Left colon (tissue), 2 donors: ENCODE data around the gene MAST4. TPM values are rescaled to one million over a fixed set of nuclear protein-coding genes. Genes with fewer than 3 reads are reported as not detected.
A peak's percentile ranks its signal among the peaks of the same experiment; 100 is the strongest.
"Not testable (repeated sequence)": the region's sequence is repeated elsewhere in the genome, so short reads cannot be mapped to it uniquely, and the experiment has no call there.

Experiments
- ATAC-seq: fragments of 200-7000 bp; cut with Tn5 transposase; one replicate; pipeline ENCODE4 v1.9.1; 2020; ENCODE audit warnings: mild to moderate bottlenecking, moderate library complexity
- DNase-seq, 2 donors: peaks; one replicate each; pipeline ENCODE4 v3.0.0-alpha.2; 2020
- intact Hi-C, 2 donors: fragments of 100-400 bp; cut with DNase I in 1 of 2; cut with micrococcal nuclease in 1 of 2; formaldehyde crosslinking; loops; one replicate each; pipeline versions ENCODE4 v1.11.2 to v1.14.0; 2022; cut with DNase I, micrococcal nuclease
- total RNA-seq, 2 donors: library from RNA; stranded (reverse); fragmentation: NEBNext Ultra II Directional; extraction: Animal tissue kit (Norgen Biotek cat#: 25700); gene quantifications; one replicate each; pipeline ENCODE4 v1.2.1, GENCODE V29; 2021
- donor health status: DM: no; HTN: no; CAD: no.
- donor health status: DM: yes; HTN: yes; CAD: no.

The MAST4 gene
- total RNA-seq, 2 donors from 2014 or later, result 12.8 to 20.5 TPM

DNA sequence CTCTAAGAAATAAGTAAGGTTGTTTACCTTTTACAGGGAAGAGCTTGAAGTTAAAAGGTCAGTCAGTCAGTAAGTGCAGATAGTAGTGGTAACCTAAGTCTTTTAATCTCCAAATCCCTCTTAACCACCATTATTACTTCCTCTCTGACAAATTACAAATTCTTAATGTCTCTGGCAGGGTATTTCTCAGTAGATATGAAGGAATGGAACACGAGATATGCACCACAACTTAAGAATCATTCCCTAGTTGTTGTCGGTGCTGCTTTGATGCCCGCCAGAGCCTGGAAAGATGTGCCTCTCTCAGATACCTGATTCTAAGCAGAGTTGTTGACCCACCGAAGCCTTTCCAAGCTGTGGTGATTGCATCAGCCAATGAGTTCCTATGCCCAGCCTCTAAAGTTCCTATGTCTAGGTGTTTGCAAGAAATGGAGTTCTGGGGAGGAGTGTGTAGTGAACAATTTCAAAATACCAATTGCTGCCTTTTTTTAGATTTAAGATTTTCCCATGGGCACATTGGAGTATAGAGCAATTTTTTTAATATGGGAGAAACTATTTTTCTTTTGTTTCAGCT lies 521.9 kb downstream of the MAST4 start:
- intact Hi-C loops, result no loop called here
- ATAC-seq (no peak), DNase-seq (no peak)

DNA sequence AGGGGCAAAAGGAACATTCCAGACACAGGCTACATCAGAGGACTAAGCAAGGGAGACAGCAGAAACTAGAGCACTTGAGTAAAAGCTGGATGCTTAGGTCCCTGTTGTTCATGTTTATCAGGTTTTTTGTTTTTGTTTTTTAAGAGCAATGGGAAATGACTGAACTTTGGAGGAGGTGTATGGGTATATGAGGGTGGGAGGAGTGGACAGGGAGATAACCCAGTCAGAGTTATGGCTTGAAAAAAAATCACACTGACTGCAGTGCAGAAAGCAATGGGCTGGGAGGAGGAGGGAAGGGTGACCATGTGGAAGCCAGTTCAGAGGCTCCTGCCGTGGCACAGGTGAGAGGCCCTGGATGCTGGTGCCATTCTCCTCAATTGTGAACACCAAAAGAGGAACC lies 522.8 kb downstream of the MAST4 start:
- DNase-seq (no peak), ATAC-seq (no peak)
- intact Hi-C loops, result no loop called here

DNA sequence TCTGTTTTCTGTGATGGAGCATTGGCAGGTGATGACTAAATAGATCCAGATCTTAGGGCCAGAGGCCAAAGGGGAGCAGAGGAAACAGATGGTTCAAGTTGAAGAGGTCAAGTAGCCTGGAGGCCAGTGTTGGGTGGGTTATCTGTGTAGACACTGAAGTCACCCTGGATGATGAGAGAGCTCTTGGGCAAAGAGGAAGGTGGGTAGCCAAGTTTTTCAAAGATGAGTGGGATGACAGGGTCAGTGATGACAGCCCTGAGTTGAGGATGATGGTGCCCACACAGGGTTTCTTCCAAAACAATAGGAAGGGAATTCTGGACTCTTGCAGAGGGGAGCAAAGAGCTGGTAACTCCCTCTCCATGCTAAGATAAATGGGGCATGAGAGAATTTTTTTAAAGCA lies 523.8 kb downstream of the MAST4 start:
- intact Hi-C loops, result no loop called here
- ATAC-seq (no peak), DNase-seq (no peak)

DNA sequence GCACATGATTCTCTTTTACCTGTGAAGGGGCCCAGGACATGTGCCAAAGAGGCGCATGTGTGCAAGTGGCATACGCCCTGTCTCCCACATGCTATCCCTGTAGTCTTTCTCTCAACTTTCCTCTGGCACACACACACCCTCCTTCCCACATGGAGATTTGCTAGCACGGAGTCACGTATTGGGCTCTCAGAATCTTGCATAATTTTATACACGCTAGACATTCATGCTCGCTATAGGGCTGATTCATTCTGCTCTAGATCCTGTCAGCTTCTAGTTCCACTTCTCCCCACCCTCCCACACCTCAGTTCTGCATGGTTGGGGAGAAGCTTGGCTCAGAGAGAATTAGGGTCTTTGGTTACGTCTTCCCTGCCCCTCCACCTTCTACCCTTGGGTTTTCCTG lies 527.6 kb downstream of the MAST4 start:
- intact Hi-C loops, result no loop called here
- ATAC-seq, result no peak
- no peak for DNase-seq

DNA sequence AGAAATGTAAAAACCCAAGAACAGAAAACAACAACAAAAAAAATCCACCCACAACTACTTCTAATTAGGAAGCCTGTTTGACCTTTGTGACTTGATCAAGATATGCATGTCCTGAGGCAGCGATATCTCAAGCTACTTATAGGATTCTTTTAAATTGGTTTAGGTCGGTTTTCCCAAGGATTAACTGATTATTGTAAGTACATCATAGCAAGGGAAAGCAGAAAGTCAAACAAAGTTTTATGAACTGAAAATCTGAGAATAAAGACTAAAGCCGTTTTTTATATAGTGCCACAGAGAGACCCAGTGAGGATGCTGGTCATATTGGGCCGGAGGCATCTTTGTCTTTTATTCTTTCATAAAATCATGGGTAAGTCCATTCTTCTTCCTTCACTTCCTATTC lies 528.4 kb downstream of the MAST4 start:
- intact Hi-C loops, result no loop called here
- no peak for DNase-seq
- no peak for ATAC-seq

DNA sequence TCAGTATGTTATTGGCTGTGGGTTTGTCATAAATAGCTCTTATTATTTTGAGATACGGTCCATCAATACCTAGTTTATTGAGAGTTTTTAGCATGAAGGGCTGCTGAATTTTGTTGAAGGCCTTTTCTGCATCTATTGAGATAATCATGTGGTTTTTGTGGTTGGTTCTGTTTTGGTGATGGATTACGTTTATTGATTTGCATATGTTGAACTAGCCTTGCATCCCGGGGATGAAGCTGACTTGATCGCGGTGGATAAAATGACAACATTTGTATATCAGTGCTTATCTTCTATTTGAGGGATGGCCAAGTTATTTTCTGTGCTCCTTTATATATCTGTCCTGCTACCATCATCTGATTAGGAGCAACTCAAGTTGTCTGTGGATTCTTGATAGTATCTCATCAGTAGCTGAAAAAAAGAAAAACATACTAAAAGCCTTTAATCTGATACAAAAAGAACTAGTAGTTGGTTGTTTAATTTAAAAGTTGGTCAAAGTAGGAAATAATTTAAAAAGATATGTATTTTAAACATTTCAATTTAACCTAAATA lies 531.2 kb downstream of the MAST4 start:
- intact Hi-C loops, ATAC-seq, DNase-seq: not testable (repeated sequence)

DNA sequence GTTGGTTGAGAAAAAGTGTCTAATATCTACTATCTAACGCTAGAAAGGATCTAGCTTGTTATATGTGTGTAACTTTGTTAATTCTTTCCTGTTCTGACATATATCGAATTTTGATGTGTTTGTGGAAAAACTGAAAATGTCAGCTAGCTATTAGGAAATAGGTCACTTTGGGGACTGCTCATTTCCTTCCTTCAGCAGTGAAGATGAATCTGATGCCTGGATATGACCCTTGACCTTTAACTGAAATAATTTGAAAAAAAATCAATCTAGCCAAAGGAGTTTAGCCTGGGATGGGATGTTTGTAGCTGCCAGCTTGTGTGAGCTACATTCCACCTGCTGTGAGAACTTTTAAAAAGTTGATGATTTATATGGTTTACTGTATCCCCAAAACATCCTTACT lies 533.6 kb downstream of the MAST4 start:
- DNase-seq (no peak), ATAC-seq (no peak)
- intact Hi-C loops, result no loop called here

DNA sequence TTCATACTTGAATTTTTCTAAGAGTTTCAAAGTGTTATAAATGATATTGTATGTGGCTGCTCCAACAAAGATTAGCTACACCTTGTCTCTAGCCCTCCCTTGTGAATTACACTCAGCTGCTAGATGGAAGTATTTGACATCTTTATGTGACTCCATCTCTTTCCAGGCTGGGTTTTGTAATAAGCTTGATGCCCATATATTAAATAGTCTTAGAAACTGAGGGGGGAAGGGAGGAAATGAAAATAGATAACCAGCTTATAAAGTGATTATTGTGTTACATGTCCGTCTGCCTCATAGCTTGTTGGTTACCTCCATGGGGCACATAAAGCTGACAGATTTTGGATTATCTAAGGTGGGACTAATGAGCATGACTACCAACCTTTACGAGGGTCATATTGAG lies 537.0 kb downstream of the MAST4 start:
- no peak for ATAC-seq
- no peak for DNase-seq
- intact Hi-C loops, result no loop called here

DNA sequence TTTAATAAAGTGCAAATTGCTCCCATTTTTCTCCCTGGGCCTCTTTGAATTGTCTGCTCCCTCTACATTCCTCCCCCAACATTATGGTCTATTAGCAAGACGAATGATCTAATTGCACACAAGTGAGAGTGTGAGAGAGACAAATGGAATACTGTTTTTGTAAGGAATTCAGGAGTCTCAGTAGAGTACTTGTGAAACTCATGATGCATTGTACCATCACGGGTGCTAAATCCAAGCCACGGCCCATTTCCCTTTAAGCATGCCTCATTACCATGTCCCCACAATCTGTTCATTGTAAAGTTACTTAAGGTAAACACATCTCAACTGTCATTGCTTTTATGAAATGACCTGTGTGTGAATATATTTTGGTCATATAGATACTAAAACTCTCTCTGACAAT lies 537.6 kb downstream of the MAST4 start:
- intact Hi-C loops, result no loop called here
- no peak for DNase-seq
- ATAC-seq, result no peak

DNA sequence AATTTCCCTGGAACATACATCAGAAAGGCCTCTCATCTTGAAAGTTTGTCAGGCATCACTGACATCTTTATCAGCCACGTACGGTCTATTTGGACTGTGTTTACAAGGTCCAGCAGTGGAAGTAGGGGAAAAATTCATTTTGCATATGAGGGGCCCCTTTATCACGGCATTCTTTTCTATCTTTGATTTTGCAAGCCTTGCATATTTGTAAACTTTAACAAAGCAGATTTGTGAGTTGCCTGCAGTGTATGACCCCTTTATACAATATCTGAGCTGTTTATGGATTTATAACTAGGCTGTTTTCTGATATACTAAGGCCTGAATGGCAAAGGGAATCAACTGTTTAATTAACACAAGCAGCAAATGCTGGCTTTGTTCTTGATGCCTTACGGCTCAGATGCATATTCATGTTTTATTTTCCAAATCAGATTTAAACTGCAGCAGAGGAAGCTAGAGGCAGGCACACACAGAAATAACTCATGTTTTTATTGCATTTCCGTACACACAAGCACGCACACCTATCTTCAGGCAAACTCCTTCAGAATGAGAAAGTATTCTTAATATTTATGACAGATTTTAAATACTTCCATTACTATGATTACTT lies 539.3 kb downstream of the MAST4 start:
- DNase-seq (no peak), ATAC-seq (no peak)
- intact Hi-C loops, result no loop called here

DNA sequence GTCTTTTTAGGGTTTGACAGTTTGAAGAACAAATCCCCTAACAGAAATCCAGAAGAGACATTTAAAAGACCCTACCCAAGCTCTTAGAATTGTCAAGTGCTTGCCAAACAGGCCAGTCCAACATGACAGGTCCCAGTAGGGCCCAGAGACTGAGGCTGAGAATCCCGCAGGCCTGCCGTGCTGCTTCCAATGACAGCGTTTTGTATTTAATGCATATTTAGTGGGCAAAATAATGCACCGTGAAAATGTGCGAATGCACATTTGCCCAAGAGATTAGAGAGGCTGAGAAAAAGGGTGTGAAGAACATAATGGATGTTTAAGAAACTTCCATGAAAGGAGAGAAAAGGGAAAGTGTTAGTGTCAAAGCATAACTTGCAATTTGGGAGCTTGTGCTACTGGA lies 542.8 kb downstream of the MAST4 start:
- intact Hi-C loops, result no loop called here
- ATAC-seq, result no peak
- no peak for DNase-seq

DNA sequence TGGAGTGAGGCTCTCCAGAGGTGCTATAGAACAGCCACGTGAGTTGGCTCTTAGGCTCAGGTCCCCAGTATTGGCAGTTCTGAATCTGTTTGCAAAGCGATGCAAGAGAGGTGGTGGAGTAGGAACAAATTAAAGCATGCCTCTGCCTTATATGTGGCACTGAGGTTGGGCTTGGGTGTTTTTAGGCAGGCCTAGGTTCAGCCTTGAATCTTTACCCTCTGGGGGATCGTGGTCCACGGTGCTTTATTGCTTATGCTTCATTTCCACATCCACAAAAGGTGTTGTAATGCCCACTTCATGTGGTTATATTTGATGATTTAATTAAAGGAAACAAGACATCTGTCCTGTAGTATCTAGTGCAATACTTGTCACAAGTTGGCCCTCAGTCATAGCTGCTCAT lies 544.2 kb downstream of the MAST4 start:
- intact Hi-C loops, result loop anchor here in 1 of 2 donors (10.0 kb wide), 1 partner anchor 146 kb away; no protein-coding TSS in a partner anchor
- DNase-seq (no peak), ATAC-seq (no peak)

DNA sequence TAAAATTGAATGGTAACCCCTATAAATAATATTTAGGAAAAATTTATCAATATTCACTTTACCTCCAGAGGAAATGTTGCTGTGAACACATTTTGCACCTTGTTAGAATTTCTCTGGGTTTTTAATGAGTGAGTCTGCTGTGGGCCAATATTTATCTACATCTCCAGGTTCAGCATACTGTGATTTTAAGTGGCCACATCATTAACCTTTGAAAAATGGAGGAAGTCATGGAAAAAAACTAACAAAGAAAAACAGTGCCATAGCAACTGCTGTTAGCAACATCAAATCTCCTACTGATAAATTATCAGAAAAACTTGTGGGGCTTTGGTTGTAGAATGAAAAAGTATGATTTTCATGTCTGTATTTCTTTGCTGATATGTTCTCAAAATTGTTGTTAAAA lies 545.5 kb downstream of the MAST4 start:
- intact Hi-C loops, result loop anchor here in 1 of 2 donors (10.0 kb wide), 1 partner anchor 147 kb away; no protein-coding TSS in a partner anchor
- ATAC-seq (no peak), DNase-seq (no peak)

DNA sequence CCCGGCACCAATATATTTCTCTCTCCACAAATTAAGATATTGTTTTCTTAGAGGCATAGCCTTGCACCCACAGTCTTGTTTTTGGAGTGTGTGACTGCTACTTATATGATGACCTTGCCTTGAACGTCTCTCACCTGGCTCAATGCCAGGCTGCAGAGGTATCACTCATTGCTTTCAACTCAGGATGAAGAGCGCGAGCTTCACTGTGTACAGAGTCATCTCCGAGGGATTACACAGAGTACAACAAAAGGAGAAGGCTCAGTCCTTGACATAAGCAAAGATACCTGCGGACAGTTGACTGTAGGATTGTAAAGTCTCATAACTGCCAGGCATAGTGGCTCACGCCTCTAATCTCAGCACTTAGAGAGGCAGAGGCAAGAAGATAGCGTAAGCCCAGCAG lies 546.6 kb downstream of the MAST4 start:
- intact Hi-C loops, result loop anchor here in 1 of 2 donors (10.0 kb wide), 1 partner anchor 148 kb away; no protein-coding TSS in a partner anchor
- ATAC-seq (no peak), DNase-seq (no peak)

DNA sequence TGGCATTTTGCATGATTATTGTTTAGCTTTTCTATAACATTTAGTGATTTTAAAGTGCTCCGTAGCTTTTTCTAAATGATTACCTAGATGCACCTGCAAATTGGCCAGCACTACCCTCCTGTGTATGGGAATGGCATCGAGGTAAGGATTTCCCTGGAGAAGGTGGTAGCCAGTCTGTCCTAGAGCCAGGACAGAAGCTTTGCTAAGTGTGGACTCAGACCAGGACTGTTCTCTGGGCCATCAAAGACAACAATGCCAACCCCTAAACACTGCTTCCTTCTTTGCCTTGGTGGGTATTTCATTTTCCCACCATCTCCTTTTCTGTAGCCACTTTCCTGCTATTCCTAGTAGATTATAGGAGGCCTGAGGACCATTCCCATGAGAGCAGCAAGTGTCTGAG lies 547.4 kb downstream of the MAST4 start:
- no peak for DNase-seq
- ATAC-seq, result no peak
- intact Hi-C loops, result loop anchor here in 1 of 2 donors (10.0 kb wide), 1 partner anchor 149 kb away; no protein-coding TSS in a partner anchor

DNA sequence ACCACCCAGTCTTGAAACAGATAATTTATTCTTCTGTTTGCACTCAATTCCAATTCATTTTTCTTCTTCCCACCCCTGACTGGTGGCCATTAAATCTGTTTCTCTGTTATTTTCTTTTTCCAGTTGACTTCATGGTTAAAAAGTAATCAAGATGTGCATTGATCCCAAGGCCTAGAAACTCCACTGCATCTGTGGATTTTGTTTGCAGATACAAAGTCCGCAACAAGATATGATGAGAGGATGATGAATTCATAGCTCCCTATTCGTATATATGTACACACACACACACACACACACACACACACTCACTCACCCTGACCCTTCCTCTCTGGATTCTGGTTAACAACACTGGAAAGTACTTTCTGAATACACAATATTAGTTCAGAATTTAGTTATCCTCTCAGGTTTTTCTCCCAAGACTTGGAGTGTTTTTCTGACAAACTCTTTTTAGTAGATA lies 548.0 kb downstream of the MAST4 start:
- DNase-seq (no peak), ATAC-seq (peak; percentile 76)
- intact Hi-C loops, result loop anchor here in 1 of 2 donors (10.0 kb wide), 1 partner anchor 149 kb away; no protein-coding TSS in a partner anchor

DNA sequence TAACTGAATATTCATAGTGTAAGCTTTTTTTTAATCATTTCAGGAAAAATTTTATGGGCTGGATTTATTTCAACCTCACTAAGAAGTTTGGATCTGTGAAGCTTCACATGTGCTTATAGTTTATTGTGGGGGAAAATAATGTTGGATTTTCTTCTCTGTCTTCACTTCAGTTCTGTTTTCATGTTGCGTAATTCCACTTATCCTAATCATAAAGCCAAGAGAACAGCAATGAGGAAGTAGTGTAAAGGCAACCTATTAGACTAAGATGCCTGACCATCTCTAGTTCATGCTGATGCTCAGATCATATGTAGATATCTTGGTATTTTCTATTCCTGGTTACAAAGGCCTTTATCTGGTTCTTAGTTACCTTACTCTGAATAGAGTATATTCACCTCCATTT lies 550.4 kb downstream of the MAST4 start:
- no peak for DNase-seq
- intact Hi-C loops, result loop anchor here in 1 of 2 donors (10.0 kb wide), 1 partner anchor 152 kb away; no protein-coding TSS in a partner anchor

DNA sequence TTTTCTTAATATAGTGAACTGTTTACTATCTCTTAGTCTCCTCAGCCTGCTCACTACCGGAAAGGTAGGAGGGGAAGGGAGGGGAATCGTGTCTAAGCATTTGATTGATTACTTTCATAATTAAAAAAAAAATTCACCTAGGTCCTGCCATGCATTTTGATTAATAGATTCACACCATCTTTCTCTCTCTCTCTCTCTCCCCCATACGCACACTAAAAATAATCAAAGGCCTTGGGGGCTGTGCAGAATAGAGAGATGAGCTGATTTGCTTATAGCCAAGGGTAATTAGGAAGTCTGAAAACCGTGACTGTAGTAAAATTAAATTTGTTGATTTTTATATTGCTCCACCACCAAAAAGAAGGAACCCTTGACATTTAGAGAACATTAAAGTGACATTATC lies 550.8 kb downstream of the MAST4 start:
- DNase-seq (no peak), ATAC-seq (no peak)
- intact Hi-C loops, result loop anchor here in 1 of 2 donors (10.0 kb wide), 1 partner anchor 152 kb away; no protein-coding TSS in a partner anchor

More for the DNA sequence above, 550.4 kb downstream of the MAST4 start:
- peak; percentile 80 for ATAC-seq

DNA sequence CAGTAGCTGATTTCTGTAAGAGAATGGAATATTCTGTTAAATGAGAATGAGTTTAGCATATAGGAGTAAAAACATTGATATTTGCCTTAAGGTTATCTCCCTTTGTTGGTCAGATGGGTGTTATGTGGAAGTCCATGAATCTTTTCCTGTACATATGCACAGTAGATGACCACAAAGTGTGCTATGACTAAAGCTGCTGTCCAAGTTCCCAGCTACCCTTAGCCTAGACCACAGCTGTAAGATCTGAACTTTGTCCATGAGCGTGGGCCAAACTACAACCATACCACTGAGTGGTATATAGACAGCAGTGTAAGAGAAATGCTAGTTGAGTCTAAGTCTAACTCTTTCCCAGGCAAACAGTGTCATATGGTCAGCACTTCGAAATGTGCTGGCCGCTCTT lies 551.6 kb downstream of the MAST4 start:
- ATAC-seq, result no peak
- intact Hi-C loops, result loop anchor here in 1 of 2 donors (10.0 kb wide), 1 partner anchor 153 kb away; no protein-coding TSS in a partner anchor
- no peak for DNase-seq
